PC-3 (cell line): ENCODE results near the gene PEAK3. TPM values are rescaled to one million over a fixed set of nuclear protein-coding genes. Genes with fewer than 3 reads are reported as not detected.

Experiments
- ATAC-seq: fragments of 200-7000 bp; cut with Tn5 transposase; 2 replicates; pipeline ENCODE4 v1.9.1; 2020; ENCODE audit warnings: mild to moderate bottlenecking, moderate library complexity
- BruUV-seq: library from RNA; stranded (reverse); fragments of 400-500 nt; replicated peaks from 2 replicates; lab custom pipeline; 2021; lab: Mats Ljungman, UMichigan
- CTCF ChIA-PET: fragments of 300-600 bp; sonication (Branson Sonifier 250); formaldehyde crosslinking; loops from one replicate; lab custom pipeline; 2022; ENCODE audit warnings: antibody characterized with exemption; lab: Charles Lee
- POLR2A ChIA-PET: fragments of 300-600 bp; sonication (Branson Sonifier 250); formaldehyde crosslinking; loops from one replicate; lab custom pipeline; 2022; ENCODE audit warnings: antibody characterized with exemption; ENCODE audit not compliant: unreplicated experiment; lab: Charles Lee
- DNase-seq: peaks from one replicate; pipeline ENCODE4 v3.0.0-alpha.2; 2015
- H2AFZ ChIP-seq: fragments of 300-600 bp; sonication (generic); 2 replicates; pipeline ENCODE4 v1.6.0; 2016; ENCODE audit warnings: antibody characterized with exemption, low read length
- H3F3A ChIP-seq: fragments of 300-600 bp; sonication (generic); one replicate; pipeline ENCODE4 v1.6.0; 2017; ENCODE audit warnings: antibody characterized with exemption, low read length, control low read depth, mild to moderate bottlenecking; ENCODE audit not compliant: unreplicated experiment
- H3K27ac ChIP-seq: fragments of 300-600 bp; sonication (generic); 2 replicates; pipeline ENCODE4 v1.5.1; 2016; ENCODE audit warnings: mild to moderate bottlenecking, low read length
- H3K27me3 ChIP-seq: fragments of 300-600 bp; sonication (generic); 2 replicates; pipeline ENCODE4 v1.6.1; 2016; ENCODE audit warnings: low read length, mixed read lengths
- H3K36me3 ChIP-seq: fragments of 300-600 bp; sonication (generic); 2 replicates; pipeline ENCODE4 v1.6.1; 2016; ENCODE audit warnings: low read depth, mixed run types, low read length, mixed read lengths
- H3K4me1 ChIP-seq: fragments of 300-600 bp; sonication (generic); 2 replicates; pipeline ENCODE4 v1.5.1; 2016; ENCODE audit warnings: low read length; ENCODE audit not compliant: insufficient read depth
- H3K4me2 ChIP-seq: fragments of 300-600 bp; sonication (generic); 2 replicates; pipeline ENCODE4 v1.6.0; 2016; ENCODE audit warnings: low read length
- H3K4me3 ChIP-seq: fragments of 300-600 bp; sonication (generic); 2 replicates; pipeline ENCODE4 v1.5.1; 2016; ENCODE audit warnings: mild to moderate bottlenecking, low read length, mixed read lengths
- H3K79me2 ChIP-seq: fragments of 300-600 bp; sonication (generic); 2 replicates; pipeline ENCODE4 v1.6.1; 2017; ENCODE audit warnings: low read length, mixed read lengths
- H3K9ac ChIP-seq: fragments of 300-600 bp; sonication (generic); 2 replicates; pipeline ENCODE4 v1.6.0; 2016; ENCODE audit warnings: mild to moderate bottlenecking, low read length
- H3K9me2 ChIP-seq: fragments of 300-600 bp; sonication (generic); replicated peaks from 2 replicates; pipeline ENCODE4 v1.6.1; 2016; ENCODE audit warnings: mixed run types, low read length, mixed read lengths
- H3K9me3 ChIP-seq: fragments of 300-600 bp; sonication (generic); 2 replicates; pipeline ENCODE4 v1.6.1; 2016; ENCODE audit warnings: low read length, mixed read lengths
- H4K20me1 ChIP-seq: fragments of 300-600 bp; sonication (generic); 2 replicates; pipeline ENCODE4 v1.6.1; 2016; ENCODE audit warnings: low read length, mixed read lengths
- CTCF ChIP-seq: fragments of 300-600 bp; sonication (generic); conservative IDR thresholded peaks from 2 replicates; pipeline ENCODE4 v1.5.1; 2017; ENCODE audit warnings: antibody characterized with exemption, low read depth, mild to moderate bottlenecking, low read length
- EZH2 ChIP-seq: fragments of 300-600 bp; sonication (generic); IDR thresholded peaks from one replicate; pipeline ENCODE4 v1.6.1; 2017; ENCODE audit warnings: antibody characterized with exemption, mild to moderate bottlenecking, low read length; ENCODE audit not compliant: unreplicated experiment
- EZH2phosphoT487 ChIP-seq: fragments of 300-600 bp; sonication (generic); IDR thresholded peaks from 2 replicates; pipeline ENCODE4 v1.6.1; 2018; ENCODE audit warnings: mild to moderate bottlenecking, antibody characterized with exemption, low read length, borderline replicate concordance
- intact Hi-C: fragments of 100-400 bp; cut with micrococcal nuclease; formaldehyde crosslinking; loops from 2 replicates; pipeline ENCODE4 v1.9.0; 2023
- total RNA-seq: library from RNA; depleted of rRNA; stranded (reverse); fragments of >200 nt; gene quantifications from 2 replicates; pipeline ENCODE4 v1.2.3, GENCODE V29; 2014

Gene PEAK3
- total RNA-seq, 1 experiment from 2014 or later: not detected

DNA sequence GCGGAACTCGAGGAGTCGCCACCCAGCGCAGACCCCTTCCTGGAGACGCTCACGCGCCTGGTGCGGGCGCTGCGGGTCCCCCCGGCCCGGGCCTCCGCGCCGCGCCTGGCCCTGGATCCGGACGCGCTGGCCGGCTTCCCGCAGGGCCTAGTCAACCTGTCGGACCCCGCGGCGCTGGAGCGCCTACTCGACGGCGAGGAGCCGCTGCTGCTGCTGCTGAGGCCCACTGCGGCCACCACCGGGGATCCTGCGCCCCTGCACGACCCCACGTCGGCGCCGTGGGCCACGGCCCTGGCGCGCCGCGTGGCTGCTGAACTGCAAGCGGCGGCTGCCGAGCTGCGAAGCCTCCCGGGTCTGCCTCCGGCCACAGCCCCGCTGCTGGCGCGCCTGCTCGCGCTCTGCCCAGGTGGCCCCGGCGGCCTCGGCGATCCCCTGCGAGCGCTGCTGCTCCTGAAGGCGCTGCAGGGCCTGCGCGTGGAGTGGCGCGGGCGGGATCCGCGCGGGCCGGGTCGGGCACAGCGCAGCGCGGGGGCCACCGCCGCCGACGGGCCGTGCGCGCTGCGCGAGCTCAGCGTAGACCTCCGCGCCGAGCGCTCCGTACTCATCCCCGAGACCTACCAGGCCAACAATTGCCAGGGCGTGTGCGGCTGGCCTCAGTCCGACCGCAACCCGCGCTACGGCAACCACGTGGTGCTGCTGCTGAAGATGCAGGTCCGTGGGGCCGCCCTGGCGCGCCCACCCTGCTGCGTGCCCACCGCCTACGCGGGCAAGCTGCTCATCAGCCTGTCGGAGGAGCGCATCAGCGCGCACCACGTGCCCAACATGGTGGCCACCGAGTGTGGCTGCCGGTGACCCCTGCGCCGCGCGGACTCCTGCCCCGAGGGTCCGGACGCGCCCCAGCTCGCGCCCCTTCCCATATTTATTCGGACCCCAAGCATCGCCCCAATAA, 30.6 kb downstream of the PEAK3 start:
- Histone ChIP-seq H4K20me1 (no peaks in the 10 kb centered on the region), H3K4me2 (no peak overlapping the region), H3K27me3 (no peaks in the 10 kb centered on the region), H3K9ac (no peak overlapping the region), H3K36me3 (no peaks in the 10 kb centered on the region), H3K4me3 (no peak overlapping the region), H2AFZ (no peak overlapping the region), H3K9me3 (no peaks in the 10 kb centered on the region), H3K4me1 (no peaks in the 10 kb centered on the region), H3K27ac (no peak overlapping the region), H3F3A (no peaks in the 10 kb centered on the region), H3K9me2 (no peaks in the 10 kb centered on the region), H3K79me2 (no peaks in the 10 kb centered on the region)
- intact Hi-C loops: no loop called here
- no TSS peak for BruUV-seq
- DNase-seq (no peak), ATAC-seq (no peak)
- POLR2A ChIA-PET: no interaction called here
- TF ChIP-seq CTCF (no peak), EZH2phosphoT487 (no peak), EZH2 (no peak)
- CTCF ChIA-PET: no interaction called here

DNA sequence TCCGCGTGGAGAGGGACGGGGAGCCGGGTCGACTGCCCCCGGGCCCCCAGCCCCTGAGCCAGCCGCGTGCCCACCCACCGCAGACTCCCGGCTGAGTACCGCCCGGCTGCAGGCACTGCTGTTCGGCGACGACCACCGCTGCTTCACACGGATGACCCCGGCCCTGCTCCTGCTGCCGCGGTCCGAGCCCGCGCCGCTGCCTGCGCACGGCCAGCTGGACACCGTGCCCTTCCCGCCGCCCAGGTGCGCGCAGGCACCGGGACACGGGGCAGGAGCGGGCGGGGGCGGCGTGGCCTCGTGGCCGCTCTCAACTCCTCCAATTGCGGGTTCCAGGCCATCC, 31.2 kb downstream of the PEAK3 start:
- BruUV-seq: no TSS peak
- Histone ChIP-seq H3K36me3 (no peaks in the 10 kb centered on the region; the same call in 1 of the 2 replicates), H3K27me3 (no peaks in the 10 kb centered on the region), H3K4me3 (no peak overlapping the region), H3K27ac (no peak overlapping the region), H3K4me1 (no peaks in the 10 kb centered on the region), H3K4me2 (no peak overlapping the region), H4K20me1 (no peaks in the 10 kb centered on the region), H3F3A (no peaks in the 10 kb centered on the region), H3K9ac (no peak overlapping the region), H2AFZ (no peak overlapping the region), H3K9me3 (no peaks in the 10 kb centered on the region), H3K9me2 (no peaks in the 10 kb centered on the region), H3K79me2 (no peaks in the 10 kb centered on the region)
- POLR2A ChIA-PET: no interaction called here
- no peak; the same call in 1 of the 2 replicates for ATAC-seq
- CTCF ChIA-PET: no interaction called here
- intact Hi-C loops: no loop called here
- DNase-seq: no peak
- TF ChIP-seq CTCF: no peak
- TF ChIP-seq EZH2: no peak
- TF ChIP-seq EZH2phosphoT487: no peak
